Activated CD4-positive, alpha-beta T cell treated with anti-CD3 and anti-CD28 coated beads for 36 hours (primary cell): ENCODE data around the gene POLR3GL. TPM values are rescaled to one million over a fixed set of nuclear protein-coding genes. Genes with fewer than 3 reads are reported as not detected.

Experiments
- ATAC-seq: fragments of 200-7000 bp; cut with Tn5 transposase; one replicate; pipeline ENCODE4 v1.10.0; 2021; ENCODE audit warnings: mild to moderate bottlenecking, moderate library complexity
- CTCF ChIA-PET: fragments of 350-600 bp; sonication (Branson Sonifier 250); formaldehyde crosslinking; loops from one replicate; lab custom pipeline; 2021; ENCODE audit warnings: antibody characterized with exemption; lab: Charles Lee
- POLR2A ChIA-PET: fragments of 350-600 bp; sonication (Branson Sonifier 250); formaldehyde crosslinking; loops from one replicate; lab custom pipeline; 2021; ENCODE audit warnings: antibody characterized with exemption, inconsistent platforms; lab: Charles Lee
- DNase-seq: peaks from one replicate; pipeline ENCODE4 v3.0.0-alpha.2; 2020
- H3K27ac Mint-ChIP-seq: one replicate; pipeline ENCODE4 v1.8.0; 2021; ENCODE audit warnings: mixed read lengths
- H3K27me3 Mint-ChIP-seq: one replicate; pipeline ENCODE4 v1.8.0; 2021; ENCODE audit warnings: mixed read lengths
- H3K36me3 Mint-ChIP-seq: one replicate; pipeline ENCODE4 v1.8.0; 2021; ENCODE audit warnings: low read depth, mixed read lengths
- H3K4me1 Mint-ChIP-seq: one replicate; pipeline ENCODE4 v1.8.0; 2021; ENCODE audit warnings: mixed read lengths
- H3K4me3 Mint-ChIP-seq: one replicate; pipeline ENCODE4 v1.8.0; 2021; ENCODE audit warnings: mild to moderate bottlenecking, moderate library complexity, mixed read lengths
- H3K9me3 Mint-ChIP-seq: one replicate; pipeline ENCODE4 v1.8.0; 2021; ENCODE audit warnings: low read depth, mixed read lengths
- intact Hi-C, 2 experiments: fragments of 100-400 bp; cut with DNase I in 1 of 2; cut with micrococcal nuclease in 1 of 2; formaldehyde crosslinking; loops; one replicate each; pipeline versions ENCODE4 v1.14.2 to v1.15.1; 2022 to 2024; cut with DNase I, micrococcal nuclease
- total RNA-seq, 2 experiments: library from RNA; stranded (reverse); gene quantifications; one replicate each; pipeline ENCODE4 v1.2.3, GENCODE V29; 2021

Gene POLR3GL
- total RNA-seq, 2 experiments from 2014 or later = 19.3 to 22.4 TPM

DNA sequence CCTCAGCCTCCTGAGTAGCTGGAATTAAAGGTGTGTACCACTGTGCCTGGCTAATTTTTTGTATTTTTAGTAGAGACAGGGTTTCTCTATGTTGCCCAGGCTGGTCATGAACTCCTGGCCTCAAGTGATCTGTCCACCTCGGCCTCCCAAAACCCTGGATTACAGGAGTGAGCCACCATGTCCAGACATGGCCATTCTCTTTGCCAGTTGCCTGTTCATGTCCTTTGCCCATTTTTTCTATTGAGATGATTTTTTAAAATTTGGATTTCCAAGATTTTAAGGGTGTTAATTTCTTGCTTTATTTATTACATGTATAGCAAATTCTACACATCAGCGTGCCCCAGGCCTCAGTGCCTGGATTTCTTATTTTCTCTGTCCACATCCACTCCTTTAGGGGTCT lies 2.8 kb downstream of the POLR3GL start:
- peaks cover 25% of the 10 kb centered on the region for H3K4me1 Mint-ChIP-seq

DNA sequence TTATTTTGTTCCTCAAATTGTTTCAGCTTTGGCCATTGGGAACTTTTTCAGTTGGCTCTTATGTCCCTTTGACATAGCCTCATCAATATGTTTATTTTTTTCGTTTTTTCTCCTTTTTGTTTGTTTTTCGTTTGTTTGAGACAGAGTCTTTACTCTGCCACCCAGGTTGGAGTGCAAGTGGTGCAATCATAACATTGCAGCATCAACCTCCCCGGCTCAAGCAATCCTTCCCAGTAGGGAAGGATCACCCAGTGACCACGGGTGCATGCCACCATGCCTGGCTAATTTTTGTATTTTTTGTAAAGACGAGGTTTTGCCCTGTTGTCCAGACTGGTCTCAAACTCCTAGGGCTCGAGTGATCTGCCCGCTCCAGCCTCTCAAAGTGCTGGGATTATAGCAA lies 8.1 kb downstream of the POLR3GL start:
- ChIA-PET CTCF (interaction anchor here (1.3 to 1.9 kb wide), 2 partner anchors 36 to 40 kb away, joined by 4 to 5 read pairs; no protein-coding TSS in a partner anchor), POLR2A (interaction anchor here (1.4 kb wide), 1 partner anchor 9 kb away, joined by 5 read pairs; the partner anchor contains the start of genes ANKRD34A and POLR3GL)
- no peak overlapping the region for H3K4me3 Mint-ChIP-seq
- H3K4me1 Mint-ChIP-seq = peaks cover 16% of the 10 kb centered on the region
- H3K36me3 Mint-ChIP-seq = peaks cover 4% of the 10 kb centered on the region
- H3K27ac Mint-ChIP-seq = no peak overlapping the region
- no peaks in the 10 kb centered on the region for H3K27me3 Mint-ChIP-seq
- intact Hi-C loops = no loop called here
- H3K9me3 Mint-ChIP-seq = peaks cover 3% of the 10 kb centered on the region
- no peak for ATAC-seq
- no peak for DNase-seq

More for the DNA sequence above, 2.8 kb downstream of the POLR3GL start:
- ChIA-PET CTCF (interaction anchor here (0.8 to 6.1 kb wide), 5 partner anchors 10 to 30 kb away, joined by 3 to 46 read pairs (median 5); no protein-coding TSS in a partner anchor), POLR2A (interaction anchor here (0.5 to 0.6 kb wide), 2 partner anchors 29 to 44 kb away, joined by 4 to 5 read pairs; partner anchors contain the start of gene TXNIP)
- Mint-ChIP-seq H3K27me3 (no peaks in the 10 kb centered on the region), H3K36me3 (peaks cover 11% of the 10 kb centered on the region), H3K4me3 (no peak overlapping the region), H3K9me3 (peaks cover 10% of the 10 kb centered on the region), H3K27ac (no peak overlapping the region)
- intact Hi-C loops = no loop called here
- DNase-seq = no peak
- ATAC-seq = no peak

DNA sequence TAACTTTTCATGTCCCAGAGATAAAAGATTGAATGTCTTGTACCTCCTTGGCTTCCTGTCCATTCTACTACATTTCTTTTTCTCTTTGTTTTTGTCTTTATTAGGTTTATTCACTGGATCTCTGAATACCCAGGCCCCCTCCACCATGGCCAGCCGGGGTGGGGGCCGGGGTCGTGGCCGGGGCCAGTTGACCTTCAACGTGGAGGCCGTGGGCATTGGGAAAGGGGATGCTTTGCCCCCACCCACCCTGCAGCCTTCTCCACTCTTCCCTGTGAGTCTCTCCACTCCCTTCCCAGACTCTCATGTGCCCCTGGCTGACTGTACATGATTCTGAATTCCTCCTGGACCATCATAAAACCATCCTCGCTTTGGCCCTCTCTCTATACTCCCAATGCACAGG lies 10.2 kb downstream of the POLR3GL start:
- peak overlapping the region; percentile 63 for H3K27ac Mint-ChIP-seq

DNA sequence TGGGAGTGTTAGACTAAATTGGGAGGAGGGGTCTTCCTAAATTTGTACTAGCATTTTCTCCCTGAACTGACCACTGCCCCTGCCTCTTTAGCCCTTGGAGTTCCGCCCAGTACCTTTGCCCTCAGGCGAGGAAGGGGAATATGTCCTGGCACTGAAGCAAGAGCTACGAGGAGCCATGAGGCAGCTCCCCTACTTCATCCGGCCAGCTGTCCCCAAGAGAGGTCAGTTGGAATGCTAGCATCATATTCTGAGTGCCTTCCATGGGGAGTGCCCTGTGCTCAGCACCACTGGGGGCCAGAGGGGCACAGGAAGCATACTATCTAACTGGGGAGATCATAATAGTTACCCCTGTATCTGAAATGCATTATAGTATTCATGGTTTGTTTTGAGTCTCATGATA lies 10.7 kb downstream of the POLR3GL start:
- Mint-ChIP-seq H3K9me3 (no peaks in the 10 kb centered on the region), H3K27ac (peak overlapping the region; percentile 63), H3K36me3 (no peaks in the 10 kb centered on the region), H3K4me1 (peaks cover 14% of the 10 kb centered on the region), H3K27me3 (no peaks in the 10 kb centered on the region), H3K4me3 (no peak overlapping the region)
- DNase-seq (no peak), ATAC-seq (no peak)
- ChIA-PET CTCF (interaction anchor here (1.1 kb wide), 1 partner anchor 38 kb away, joined by 3 read pairs; no protein-coding TSS in a partner anchor), POLR2A (no interaction called here)
- intact Hi-C loops = no loop called here

More for the DNA sequence above, 10.2 kb downstream of the POLR3GL start:
- Mint-ChIP-seq H3K27me3 (no peaks in the 10 kb centered on the region), H3K4me3 (no peak overlapping the region), H3K4me1 (peaks cover 16% of the 10 kb centered on the region), H3K36me3 (no peaks in the 10 kb centered on the region), H3K9me3 (no peaks in the 10 kb centered on the region)
- ChIA-PET CTCF (no interaction called here), POLR2A (no interaction called here)
- intact Hi-C loops = loop anchor here in 1 of 2 experiments (1.0 kb wide), 1 partner anchor 81 kb away; no protein-coding TSS in a partner anchor
- ATAC-seq (no peak), DNase-seq (no peak)

DNA sequence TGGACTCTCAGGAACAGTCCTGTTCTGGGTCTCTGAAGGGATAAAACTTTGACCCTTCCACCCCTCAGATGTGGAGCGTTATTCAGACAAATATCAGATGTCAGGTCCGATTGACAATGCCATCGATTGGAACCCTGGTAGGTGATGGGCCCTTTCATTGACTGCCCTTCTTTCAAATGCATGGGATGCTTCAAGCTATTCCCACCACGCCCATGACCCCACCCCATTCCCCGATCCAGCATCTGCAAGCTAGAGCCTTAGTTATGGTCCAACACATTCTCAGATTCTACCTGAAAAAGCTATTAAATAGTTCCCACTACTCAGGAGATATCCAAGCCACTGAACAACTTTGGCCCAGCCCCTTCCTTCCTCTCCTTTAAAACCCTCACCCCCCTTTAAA lies 12.5 kb downstream of the POLR3GL start:
- ChIA-PET POLR2A (interaction anchor here (0.7 to 4.5 kb wide), 4 partner anchors 11 to 75 kb away, joined by 3 to 37 read pairs (median 4); partner anchors contain the start of genes ANKRD34A and POLR3GL), CTCF (interaction anchor here (0.6 to 9.2 kb wide), 18 partner anchors 8 to 278 kb away, joined by 3 to 161 read pairs (median 6); partner anchors contain the start of genes ANKRD34A, ANKRD35, LIX1L and POLR3GL)
- ATAC-seq (no peak), DNase-seq (no peak)
- Mint-ChIP-seq H3K27ac (no peak overlapping the region), H3K9me3 (no peaks in the 10 kb centered on the region), H3K4me1 (peaks cover 12% of the 10 kb centered on the region), H3K27me3 (no peaks in the 10 kb centered on the region), H3K36me3 (no peaks in the 10 kb centered on the region), H3K4me3 (no peak overlapping the region)
- intact Hi-C loops = loop anchor here (1.0 kb wide), 2 partner anchors 30 to 31 kb away; no protein-coding TSS in a partner anchor

DNA sequence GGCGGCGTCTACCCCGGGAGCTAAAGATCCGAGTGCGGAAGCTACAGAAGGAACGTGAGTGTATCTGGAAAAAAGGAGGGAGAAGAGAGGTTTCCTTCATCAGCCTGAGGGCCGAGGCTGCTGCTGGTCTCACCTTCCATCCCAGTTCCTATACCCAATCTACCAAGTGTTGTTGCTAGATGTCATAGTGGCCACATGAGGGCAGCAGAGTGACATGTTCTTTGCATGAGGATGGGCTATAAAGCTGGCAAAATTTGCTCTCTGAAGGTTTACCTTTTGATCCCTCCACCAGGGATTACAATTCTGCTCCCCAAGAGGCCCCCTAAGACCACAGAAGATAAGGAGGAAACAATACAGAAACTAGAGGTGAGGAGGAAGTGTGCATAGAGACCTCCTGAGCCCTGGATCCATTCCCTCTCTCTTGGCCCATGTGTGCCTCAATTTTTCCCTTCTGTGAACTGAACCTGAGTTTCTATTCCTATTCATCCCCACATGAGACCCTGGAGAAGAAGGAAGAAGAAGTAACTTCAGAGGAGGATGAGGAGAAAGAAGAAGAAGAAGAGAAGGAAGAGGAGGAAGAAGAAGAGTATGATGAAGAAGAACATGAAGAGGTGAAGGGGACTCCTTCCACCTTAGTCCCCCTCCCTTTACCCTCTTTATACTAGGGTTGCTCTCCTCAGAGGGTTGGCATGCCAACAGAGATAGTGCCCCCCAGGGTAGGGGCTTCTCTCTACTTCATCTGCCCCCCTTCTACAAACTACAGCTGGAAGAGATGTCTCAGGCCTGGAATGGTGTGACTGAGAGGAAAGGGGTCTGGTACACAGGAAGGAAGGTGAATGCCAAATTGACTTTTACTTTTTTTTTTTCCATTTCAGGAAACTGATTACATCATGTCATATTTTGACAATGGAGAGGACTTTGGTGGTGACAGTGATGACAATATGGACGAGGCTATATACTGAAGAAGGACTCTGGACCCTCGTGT lies 13.3 kb downstream of the POLR3GL start:
- ATAC-seq = peak; percentile 35
- no peaks in the 10 kb centered on the region for H3K36me3 Mint-ChIP-seq
- H3K4me1 Mint-ChIP-seq = peaks cover 11% of the 10 kb centered on the region
- H3K27me3 Mint-ChIP-seq = no peaks in the 10 kb centered on the region
- no peaks in the 10 kb centered on the region for H3K9me3 Mint-ChIP-seq
- ChIA-PET POLR2A (interaction anchor here (0.6 to 7.6 kb wide), 7 partner anchors 13 to 74 kb away, joined by 3 to 127 read pairs (median 12); partner anchors contain the start of genes ANKRD34A, LIX1L, POLR3GL and TXNIP), CTCF (interaction anchor here (0.6 to 9.2 kb wide), 21 partner anchors 9 to 278 kb away, joined by 3 to 161 read pairs (median 4); partner anchors contain the start of genes ANKRD34A, ANKRD35, LIX1L and POLR3GL)
- peak; percentile 86 for DNase-seq
- H3K4me3 Mint-ChIP-seq = no peak overlapping the region
- intact Hi-C loops = loop anchor here (1.0 to 2.0 kb wide), 4 partner anchors 13 to 51 kb away; partner anchors contain the start of genes ANKRD34A (in 1 of the 2), POLR3GL (in 1 of the 2) and RBM8A (in 1 of the 2)
- no peak overlapping the region for H3K27ac Mint-ChIP-seq

DNA sequence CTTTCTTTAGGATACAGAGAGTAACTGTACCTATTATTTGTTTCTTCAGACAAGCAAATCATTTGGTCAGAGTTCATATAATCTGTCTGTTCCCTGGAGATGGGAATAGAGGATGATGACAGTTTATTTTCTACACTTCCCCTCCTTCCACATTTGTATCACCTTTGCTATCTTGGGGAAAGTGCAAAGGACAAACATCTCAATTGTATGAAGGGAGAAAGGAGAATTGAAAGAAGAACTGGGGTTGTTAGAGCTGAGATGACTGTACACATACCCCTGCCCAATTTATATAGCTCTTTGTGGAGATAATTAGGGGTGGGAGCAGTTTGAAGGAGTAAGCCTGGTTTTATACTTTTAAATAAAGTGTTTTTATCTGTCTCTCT lies 14.0 kb downstream of the POLR3GL start:
- peaks cover 6% of the 10 kb centered on the region for H3K4me1 Mint-ChIP-seq
- POLR2A ChIA-PET = interaction anchor here (1.6 to 7.6 kb wide), 6 partner anchors 15 to 73 kb away, joined by 4 to 127 read pairs (median 13); partner anchors contain the start of genes LIX1L and TXNIP
- no peaks in the 10 kb centered on the region for H3K36me3 Mint-ChIP-seq

DNA sequence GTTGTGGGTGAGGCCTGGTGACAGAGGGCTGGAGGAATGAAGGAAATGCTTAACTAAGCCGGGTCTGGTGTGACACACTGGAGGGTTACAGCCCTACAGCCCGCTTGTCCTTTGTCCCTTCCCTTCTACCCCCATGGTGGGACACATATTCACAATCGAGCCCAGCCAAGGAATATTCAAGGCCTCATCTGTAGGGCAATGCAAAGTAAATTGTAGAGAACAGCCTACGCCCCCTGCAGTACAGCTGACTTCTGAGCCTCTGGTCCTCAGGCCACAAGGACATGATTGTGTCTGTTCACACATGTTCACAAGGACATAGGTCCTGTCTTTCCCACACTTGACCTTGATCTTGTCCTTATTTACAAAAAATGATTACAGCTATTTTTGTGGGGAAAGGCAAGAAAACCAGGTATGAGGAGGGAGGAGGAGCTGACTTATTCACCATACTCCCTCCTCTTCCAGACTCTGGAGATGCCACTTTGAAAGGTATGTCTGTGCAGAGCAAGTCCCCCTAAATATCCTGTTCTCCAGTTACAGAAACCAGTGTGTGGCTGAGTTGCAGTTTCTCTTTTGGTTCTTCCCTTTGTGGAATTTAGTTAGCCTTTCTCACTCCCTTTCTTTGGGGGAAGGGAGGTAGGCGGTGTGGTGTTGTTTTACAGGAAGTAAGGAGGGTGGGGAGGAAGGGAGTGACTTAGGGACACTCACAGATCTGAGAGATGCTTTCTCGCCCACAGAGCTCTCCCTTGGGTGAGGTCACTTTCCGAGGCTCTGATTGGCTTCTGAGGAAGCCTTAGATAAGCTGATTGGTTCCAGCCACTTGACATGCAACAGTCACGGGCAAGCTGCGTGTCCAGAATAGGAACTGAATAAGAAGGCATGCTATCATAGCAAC lies 14.6 kb downstream of the POLR3GL start:
- Mint-ChIP-seq H3K27ac (no peak overlapping the region), H3K4me3 (no peak overlapping the region), H3K36me3 (no peaks in the 10 kb centered on the region), H3K9me3 (no peaks in the 10 kb centered on the region), H3K27me3 (no peaks in the 10 kb centered on the region), H3K4me1 (peaks cover 5% of the 10 kb centered on the region)
- CTCF ChIA-PET = interaction anchor here (0.9 to 9.2 kb wide), 18 partner anchors 14 to 198 kb away, joined by 3 to 161 read pairs (median 6); partner anchors contain the start of genes ANKRD34A, HJV, LIX1L and NUDT17
- intact Hi-C loops = loop anchor here (1.0 to 2.0 kb wide), 7 partner anchors 14 to 58 kb away; partner anchors contain the start of genes ANKRD34A (in 2 of the 2), POLR3GL (in 2 of the 2), RBM8A (in 2 of the 2) and TXNIP (in 2 of the 2)
- DNase-seq (peak; percentile 91), ATAC-seq (peak; percentile 86)
- POLR2A ChIA-PET = interaction anchor here (0.6 to 7.6 kb wide), 14 partner anchors 14 to 170 kb away, joined by 3 to 127 read pairs (median 5); partner anchors contain the start of genes ANKRD34A, HJV, LIX1L and POLR3GL

More for the DNA sequence above, 14.0 kb downstream of the POLR3GL start:
- no peaks in the 10 kb centered on the region for H3K9me3 Mint-ChIP-seq
- intact Hi-C loops = loop anchor here in 1 of 2 experiments (2.0 kb wide), 2 partner anchors 14 to 52 kb away; partner anchors contain the start of genes ANKRD34A, POLR3GL and RBM8A
- CTCF ChIA-PET = interaction anchor here (1.0 to 9.2 kb wide), 15 partner anchors 13 to 135 kb away, joined by 3 to 161 read pairs (median 13); partner anchors contain the start of genes ANKRD34A, HJV, LIX1L and PIAS3
- H3K27me3 Mint-ChIP-seq = no peaks in the 10 kb centered on the region
- ATAC-seq (no peak), DNase-seq (no peak)
- H3K27ac Mint-ChIP-seq = no peak overlapping the region
- H3K4me3 Mint-ChIP-seq = no peak overlapping the region

DNA sequence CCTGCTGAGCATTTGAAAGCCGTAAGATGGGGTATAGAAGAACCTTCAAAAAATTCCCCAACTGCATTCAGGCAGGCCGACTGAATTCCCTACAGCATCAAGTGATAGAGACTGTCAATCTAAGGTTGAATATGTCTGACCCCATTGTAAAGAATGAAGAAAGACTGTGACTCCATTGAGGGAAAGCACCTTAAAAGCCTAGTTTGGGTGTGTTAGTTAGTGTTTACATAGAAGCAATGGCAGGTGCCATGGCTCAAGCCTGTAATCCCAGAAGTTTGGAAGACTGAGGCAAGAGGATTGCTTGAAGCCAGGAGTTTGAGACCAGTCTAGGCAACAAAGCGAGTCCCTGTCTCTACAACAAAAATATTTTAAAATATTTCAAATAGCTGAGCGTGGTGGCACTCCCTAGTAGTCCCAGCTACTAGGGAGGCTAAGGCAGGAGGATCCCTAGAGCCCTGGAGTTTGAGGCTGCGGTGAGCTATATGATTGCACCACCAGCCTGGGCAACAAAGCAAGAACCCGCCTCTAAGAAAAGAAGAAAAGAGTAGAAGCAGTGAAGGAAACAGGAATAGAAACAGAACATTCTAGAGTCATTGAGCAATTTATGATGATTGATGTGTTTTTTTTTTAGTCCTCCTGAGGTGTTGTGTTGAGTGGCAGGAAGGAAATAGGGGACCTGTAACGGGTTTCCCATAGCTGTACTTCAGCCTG lies 15.4 kb downstream of the POLR3GL start:
- ChIA-PET POLR2A (interaction anchor here (0.6 to 7.6 kb wide), 14 partner anchors 14 to 171 kb away, joined by 3 to 127 read pairs (median 4); partner anchors contain the start of genes ANKRD34A, HJV, LIX1L and POLR3GL), CTCF (interaction anchor here (0.6 to 9.2 kb wide), 16 partner anchors 13 to 199 kb away, joined by 3 to 161 read pairs (median 6); partner anchors contain the start of genes ANKRD34A, HJV, NUDT17 and PIAS3)
- intact Hi-C loops = loop anchor here (1.0 to 2.0 kb wide), 7 partner anchors 15 to 57 kb away; partner anchors contain the start of genes ANKRD34A (in 2 of the 2), POLR3GL (in 2 of the 2), RBM8A (in 2 of the 2) and TXNIP (in 2 of the 2)
- no peak overlapping the region for H3K27ac Mint-ChIP-seq
- no peak overlapping the region for H3K4me3 Mint-ChIP-seq
- no peaks in the 10 kb centered on the region for H3K9me3 Mint-ChIP-seq
- H3K4me1 Mint-ChIP-seq = peaks cover 7% of the 10 kb centered on the region
- peak; percentile 16 for ATAC-seq
- no peaks in the 10 kb centered on the region for H3K27me3 Mint-ChIP-seq
- no peaks in the 10 kb centered on the region for H3K36me3 Mint-ChIP-seq
- peak; percentile 44 for DNase-seq
